ENCODE results near the gene PCDHGB1.

The PCDHGB1 gene

GRCh38 chr5:141342773-141343172, 7.1 kb upstream of the PCDHGB1 start:
- TF ChIP-seq GATA3 (IDR thresholded peaks at IDR 0.05; ENCODE audit: low read depth, low read length) (no peak), GATA2 (IDR thresholded peaks at IDR 0.05; ENCODE audit: low read depth, low read length) (no peak)

- TF ChIP-seq GATA3 (IDR thresholded peaks at IDR 0.05; ENCODE audit: low read depth, low read length): no peak
- TF ChIP-seq GATA2 (IDR thresholded peaks at IDR 0.05; ENCODE audit: low read depth, low read length): no peak
These were observed 6.5 kb upstream of the PCDHGB1 start, which contains the start of gene PCDHGA3 for GRCh38 chr5:141343242-141343952. TSS of gene PCDHGA3 (plus strand) at chr5:141343829. CDS start at chr5:141344034, 205 bp downstream.

- TF ChIP-seq GATA2 (IDR thresholded peaks at IDR 0.05; ENCODE audit: low read depth, low read length): no peak
- TF ChIP-seq GATA3 (IDR thresholded peaks at IDR 0.05; ENCODE audit: low read depth, low read length): no peak
These were observed 5.9 kb upstream of the PCDHGB1 start for GRCh38 chr5:141343953-141344463.

GRCh38 chr5:141345327-141345726, 4.6 kb upstream of the PCDHGB1 start:
- no peak for TF ChIP-seq GATA3 (IDR thresholded peaks at IDR 0.05; ENCODE audit: low read depth, low read length)
- TF ChIP-seq GATA2 (IDR thresholded peaks at IDR 0.05; ENCODE audit: low read depth, low read length): no peak

- TF ChIP-seq GATA3 (IDR thresholded peaks at IDR 0.05; ENCODE audit: low read depth, low read length) (no peak), GATA2 (IDR thresholded peaks at IDR 0.05; ENCODE audit: low read depth, low read length) (no peak)
These were observed 1.7 kb downstream of the PCDHGB1 start for GRCh38 chr5:141351591-141351990.

- TF ChIP-seq GATA3 (IDR thresholded peaks at IDR 0.05; ENCODE audit: low read depth, low read length) (no peak), GATA2 (IDR thresholded peaks at IDR 0.05; ENCODE audit: low read depth, low read length) (no peak)
These were observed 5.1 kb downstream of the PCDHGB1 start, which contains the start of gene PCDHGA4 for GRCh38 chr5:141354900-141355469. TSS of gene PCDHGA4 (plus strand) at chr5:141355021. CDS start at chr5:141355108, 87 bp downstream.

GRCh38 chr5:141355641-141356040, 5.7 kb downstream of the PCDHGB1 start:
- TF ChIP-seq GATA3 (IDR thresholded peaks at IDR 0.05; ENCODE audit: low read depth, low read length): no peak
- TF ChIP-seq GATA2 (IDR thresholded peaks at IDR 0.05; ENCODE audit: low read depth, low read length): no peak

- no peak for TF ChIP-seq GATA3 (IDR thresholded peaks at IDR 0.05; ENCODE audit: low read depth, low read length)
- no peak for TF ChIP-seq GATA2 (IDR thresholded peaks at IDR 0.05; ENCODE audit: low read depth, low read length)
These were observed 6.2 kb downstream of the PCDHGB1 start for GRCh38 chr5:141356133-141356532.

- TF ChIP-seq GATA2 (IDR thresholded peaks at IDR 0.05; ENCODE audit: low read depth, low read length): no peak
- TF ChIP-seq GATA3 (IDR thresholded peaks at IDR 0.05; ENCODE audit: low read depth, low read length): no peak
These were observed 7.1 kb downstream of the PCDHGB1 start for GRCh38 chr5:141356950-141357349.

GRCh38 chr5:141359790-141360426, 10.0 kb downstream of the PCDHGB1 start, which contains the start of gene PCDHGB2:
TSS of gene PCDHGB2 (plus strand) at chr5:141359994. CDS start at chr5:141360136, 142 bp downstream.
- TF ChIP-seq GATA3 (IDR thresholded peaks at IDR 0.05; ENCODE audit: low read depth, low read length): no peak
- TF ChIP-seq GATA2 (IDR thresholded peaks at IDR 0.05; ENCODE audit: low read depth, low read length): no peak

GRCh38 chr5:141360685-141361084, 10.8 kb downstream of the PCDHGB1 start:
- no peak for TF ChIP-seq GATA2 (IDR thresholded peaks at IDR 0.05; ENCODE audit: low read depth, low read length)
- no peak for TF ChIP-seq GATA3 (IDR thresholded peaks at IDR 0.05; ENCODE audit: low read depth, low read length)

- no peak for TF ChIP-seq GATA3 (IDR thresholded peaks at IDR 0.05; ENCODE audit: low read depth, low read length)
- TF ChIP-seq GATA2 (IDR thresholded peaks at IDR 0.05; ENCODE audit: low read depth, low read length): no peak
These were observed 12.8 kb downstream of the PCDHGB1 start for GRCh38 chr5:141362719-141363118.

GRCh38 chr5:141363952-141364660, 14.2 kb downstream of the PCDHGB1 start, which contains the start of gene PCDHGA5:
TSS of gene PCDHGA5 (plus strand) at chr5:141364162. CDS start at chr5:141364331, 169 bp downstream.
- TF ChIP-seq GATA3 (IDR thresholded peaks at IDR 0.05; ENCODE audit: low read depth, low read length) (no peak), GATA2 (IDR thresholded peaks at IDR 0.05; ENCODE audit: low read depth, low read length) (no peak)
